GM21423 (cell line): ENCODE data around the gene VAC14.
"Not testable (repeated sequence)": the region's sequence is repeated elsewhere in the genome, so short reads cannot be mapped to it uniquely, and the experiment has no call there.

ENCODE experiments used
- ATAC-seq: cut with Tn5 transposase; IDR thresholded peaks from one replicate; pipeline ENCODE4 v1.9.1; 2021; ENCODE audit warnings: mild to moderate bottlenecking, moderate library complexity; ENCODE audit not compliant: unreplicated experiment

Gene VAC14

DNA sequence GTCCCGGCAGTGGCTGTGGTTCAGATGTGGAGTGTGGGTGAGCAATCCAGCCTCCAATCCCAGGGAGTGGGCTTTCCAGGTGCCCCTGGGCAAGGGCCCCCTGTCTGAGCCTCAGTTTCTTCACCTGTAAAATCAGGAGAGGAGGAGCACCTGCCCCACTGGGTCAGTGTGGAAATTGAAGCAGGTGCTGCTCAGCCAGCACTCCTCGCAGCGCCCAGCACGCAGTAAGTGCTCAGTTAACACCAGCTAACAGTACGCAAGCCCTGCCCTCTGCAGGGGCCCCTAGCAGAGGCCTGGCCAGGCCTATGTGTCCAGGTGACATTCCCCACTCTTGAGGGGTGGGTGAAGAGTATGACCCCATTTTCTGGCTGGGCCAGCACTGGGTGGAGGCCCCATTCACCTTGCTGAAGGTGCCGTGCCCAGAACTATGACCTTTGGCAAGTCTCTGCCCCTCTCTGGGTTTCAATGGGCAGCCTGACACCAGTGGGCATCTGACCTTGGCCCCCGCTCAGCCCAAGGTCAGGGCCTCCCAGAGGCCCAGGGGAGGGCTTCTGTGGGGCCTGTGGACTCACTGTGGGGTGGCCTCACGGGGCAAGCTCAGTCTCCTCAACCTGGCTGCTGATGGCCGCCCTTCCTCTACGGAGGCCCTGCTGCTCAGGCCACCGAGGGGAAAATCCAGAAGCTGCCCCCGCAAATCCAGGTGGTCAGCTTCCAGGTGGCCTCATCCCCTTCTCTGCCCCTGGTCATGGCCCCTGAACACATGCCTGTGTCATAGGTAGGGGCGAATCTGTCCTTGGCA is 117.6 kb downstream of the VAC14 start:
- no peak for ATAC-seq

DNA sequence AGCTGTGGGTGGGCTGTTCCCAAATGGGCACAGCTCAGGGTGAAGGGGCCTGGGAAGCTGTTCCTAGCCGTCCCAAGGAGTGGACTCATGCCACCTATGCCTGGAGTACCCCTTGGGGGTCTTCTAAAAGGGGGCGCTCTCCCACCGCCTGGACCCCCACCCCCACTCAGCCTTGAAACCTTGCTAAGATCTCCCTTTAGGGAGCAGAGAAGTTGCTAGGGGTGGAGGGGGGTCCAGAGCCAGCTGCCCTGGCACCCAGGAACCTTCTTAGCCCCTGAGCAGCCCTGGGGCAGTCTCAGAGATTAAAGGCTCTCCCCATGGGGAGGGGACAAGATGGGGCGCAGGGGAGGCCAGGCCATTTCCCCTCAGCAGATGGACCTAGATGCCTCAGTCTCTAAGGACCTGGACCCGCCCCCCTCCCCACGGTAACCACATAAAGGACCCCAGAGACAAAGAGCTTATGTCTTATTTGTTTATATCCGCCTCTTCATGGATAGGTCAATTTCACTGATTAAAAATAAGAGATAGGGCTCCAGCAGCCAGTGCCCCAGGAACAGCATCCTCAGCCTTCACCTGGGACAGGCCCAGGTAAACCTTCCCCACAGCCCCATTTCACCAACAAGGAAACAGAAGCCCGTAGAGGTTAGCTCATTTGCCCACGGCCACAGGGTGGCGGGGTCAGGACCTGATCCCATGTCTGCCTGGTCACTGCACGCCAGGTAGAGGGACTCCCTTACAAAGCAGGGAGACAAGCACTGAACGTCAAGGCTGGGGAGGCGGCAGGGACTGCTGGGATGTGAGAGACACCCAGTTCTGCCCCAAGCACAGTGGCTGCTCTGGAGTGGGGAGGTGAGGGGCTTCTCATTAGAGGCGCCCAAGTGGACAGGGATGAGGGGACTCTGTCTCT is 118.5 kb downstream of the VAC14 start:
- no peak for ATAC-seq

DNA sequence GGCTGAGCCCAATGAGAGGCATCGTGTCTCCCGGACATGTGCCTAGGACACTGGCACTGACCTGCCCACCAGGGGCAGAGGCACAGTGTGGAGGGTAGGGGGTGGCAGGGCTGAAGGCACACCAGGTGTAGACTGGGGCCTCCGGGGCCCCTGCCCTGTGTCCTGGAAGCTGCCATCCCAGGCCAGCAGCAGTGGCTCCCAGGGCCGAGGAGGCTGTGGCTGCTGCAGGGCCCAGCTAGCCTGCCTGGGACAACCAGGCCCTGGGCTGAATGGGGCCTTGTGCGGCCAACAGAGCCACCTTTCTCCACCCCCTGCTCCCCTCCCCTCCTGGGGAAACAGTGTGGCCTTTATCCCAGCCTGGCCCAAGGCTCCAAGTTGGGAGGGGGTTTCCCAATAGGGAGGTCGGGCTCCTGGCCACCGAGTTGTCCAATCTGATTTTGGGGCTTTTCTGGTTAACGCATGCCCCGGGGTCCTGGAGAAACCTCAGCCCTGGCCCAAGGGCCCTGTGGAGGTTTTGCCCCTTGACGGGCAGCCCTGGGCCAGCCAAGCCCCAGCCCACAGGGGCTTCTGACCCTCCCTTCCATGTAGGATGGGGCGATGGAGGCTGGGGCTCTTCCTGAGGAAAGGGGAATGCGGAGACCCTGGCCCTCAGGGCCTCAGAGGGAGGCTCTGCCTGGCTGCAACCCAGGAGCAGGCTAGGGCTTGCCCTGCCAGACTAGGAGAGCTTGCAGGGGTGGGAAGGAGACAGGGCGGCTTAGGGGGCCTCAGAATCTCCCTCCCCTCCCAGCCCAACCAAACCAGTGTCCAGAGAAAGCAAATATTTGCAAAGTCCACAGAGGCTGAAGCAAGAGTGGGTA is 119.3 kb downstream of the VAC14 start:
- no peak for ATAC-seq

DNA sequence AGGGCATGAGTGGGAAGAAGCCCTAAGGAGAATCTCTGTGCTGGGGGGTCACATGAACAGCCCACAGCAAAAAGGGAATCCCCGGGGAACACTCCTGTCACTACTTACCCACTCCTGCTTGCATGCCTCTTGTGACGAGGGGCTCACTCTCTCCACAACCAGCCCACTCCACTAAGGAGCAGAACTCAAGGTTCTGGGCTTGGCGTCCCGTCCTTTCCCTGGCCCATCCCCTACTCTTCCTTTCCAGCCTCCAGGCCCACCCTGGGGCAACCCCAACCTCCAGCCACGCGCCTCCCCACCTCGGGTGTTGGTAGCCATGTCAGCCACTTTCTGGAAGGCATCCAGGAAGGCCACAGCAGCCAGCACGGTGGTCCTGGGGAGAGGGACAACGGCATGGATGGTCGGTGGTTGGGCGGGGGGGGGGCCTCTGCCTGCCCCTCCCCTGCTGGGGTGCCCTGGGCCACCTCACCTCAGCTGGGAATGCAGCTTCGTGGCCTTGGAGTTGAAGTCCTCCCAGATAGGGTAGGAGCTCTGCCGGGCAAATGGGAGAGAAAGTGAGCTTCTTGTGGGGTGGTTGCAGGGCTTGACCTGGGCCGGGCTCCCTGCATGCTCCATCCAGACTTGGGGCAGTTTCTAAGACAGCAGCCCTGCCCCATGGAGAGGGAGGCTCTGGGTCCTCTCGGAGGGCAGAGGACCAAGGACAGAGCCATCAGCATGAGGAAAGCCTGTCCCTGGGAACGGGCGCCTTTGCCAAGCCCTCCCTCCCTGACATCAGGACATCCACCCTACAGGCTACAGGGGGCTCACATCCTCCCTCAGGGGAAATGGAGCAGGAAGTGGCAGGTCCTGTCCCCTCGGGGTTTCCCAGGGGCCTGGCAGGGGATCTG is 120.2 kb downstream of the VAC14 start:
- no peak for ATAC-seq

DNA sequence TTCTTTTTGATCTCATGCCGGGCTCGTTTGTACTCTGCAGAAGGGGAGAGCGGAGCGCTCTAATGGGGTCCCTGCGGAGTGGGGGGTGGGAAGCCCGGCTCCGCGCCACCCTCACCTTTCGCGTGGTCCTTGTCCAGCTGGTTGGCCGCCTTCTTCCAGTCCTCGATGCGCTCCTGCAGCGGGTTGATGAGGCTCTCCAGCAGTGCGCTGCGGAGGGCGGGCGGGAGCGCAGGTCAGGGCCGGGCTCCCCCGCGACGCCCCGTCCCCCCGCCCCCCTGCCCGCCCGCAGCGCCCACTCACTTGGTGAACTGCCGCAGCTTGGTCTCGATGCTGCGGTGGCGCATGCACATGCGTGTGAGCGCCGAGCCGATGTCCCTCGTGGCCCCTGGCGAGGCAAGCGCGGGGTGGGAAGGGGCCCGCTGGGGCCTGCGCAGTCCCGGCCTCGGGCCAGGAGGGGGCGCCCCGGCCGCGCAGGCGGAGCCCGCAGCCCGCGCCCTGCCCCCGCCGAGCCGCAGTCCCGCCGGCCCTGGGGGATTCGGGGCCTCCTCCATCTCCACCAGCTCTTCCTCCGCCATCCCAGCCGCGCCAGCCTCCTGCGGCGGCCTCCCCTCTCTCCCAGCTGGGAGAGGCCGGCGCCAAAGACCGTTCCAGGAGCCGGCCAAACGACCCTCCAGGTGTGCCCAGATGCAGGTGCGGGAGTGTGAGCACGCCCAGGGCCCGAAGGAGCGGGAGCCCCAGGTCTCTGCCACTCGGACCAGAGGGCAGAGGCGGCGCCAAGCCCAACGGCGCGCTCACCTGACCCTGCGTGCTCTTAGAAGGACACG is 121.1 kb downstream of the VAC14 start:
- ATAC-seq: no peak

DNA sequence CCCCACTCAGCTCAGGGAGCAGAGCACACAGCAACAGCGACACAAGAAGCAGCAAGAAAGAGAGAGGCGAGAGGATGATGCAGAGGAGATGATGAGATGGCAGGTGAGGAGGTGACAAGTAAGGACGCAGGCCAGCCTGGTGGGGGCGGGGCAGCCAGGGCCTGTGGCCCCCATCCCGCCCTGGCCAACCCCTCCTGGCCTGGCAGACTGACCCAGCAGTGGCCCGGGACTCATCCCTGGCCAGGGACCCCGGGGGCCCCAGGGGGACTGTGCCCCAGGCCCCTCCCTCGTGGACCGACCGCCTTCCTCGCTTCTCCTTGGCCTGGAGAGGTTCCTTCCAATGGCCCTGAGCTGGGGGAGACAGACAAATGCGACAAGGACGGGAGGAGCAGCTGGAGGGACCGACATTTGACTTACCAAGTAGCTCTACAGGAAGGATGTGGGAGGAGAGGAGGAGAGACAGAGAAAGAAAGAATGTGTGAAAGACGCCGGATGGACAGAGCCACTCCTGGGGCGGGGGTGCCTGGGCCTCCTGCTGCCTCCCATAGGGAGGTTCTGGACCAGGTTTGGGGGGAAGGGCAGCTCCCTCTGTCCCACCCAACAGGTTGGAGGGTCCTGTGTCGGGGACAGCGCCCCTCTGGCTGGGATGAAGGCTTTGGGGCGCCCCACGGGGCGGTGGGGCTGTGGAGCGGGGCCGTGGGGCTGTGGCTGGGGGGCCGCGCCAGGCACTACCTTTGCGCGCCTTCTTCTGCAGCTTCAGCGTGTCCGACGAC is 121.9 kb downstream of the VAC14 start:
- no peak for ATAC-seq

DNA sequence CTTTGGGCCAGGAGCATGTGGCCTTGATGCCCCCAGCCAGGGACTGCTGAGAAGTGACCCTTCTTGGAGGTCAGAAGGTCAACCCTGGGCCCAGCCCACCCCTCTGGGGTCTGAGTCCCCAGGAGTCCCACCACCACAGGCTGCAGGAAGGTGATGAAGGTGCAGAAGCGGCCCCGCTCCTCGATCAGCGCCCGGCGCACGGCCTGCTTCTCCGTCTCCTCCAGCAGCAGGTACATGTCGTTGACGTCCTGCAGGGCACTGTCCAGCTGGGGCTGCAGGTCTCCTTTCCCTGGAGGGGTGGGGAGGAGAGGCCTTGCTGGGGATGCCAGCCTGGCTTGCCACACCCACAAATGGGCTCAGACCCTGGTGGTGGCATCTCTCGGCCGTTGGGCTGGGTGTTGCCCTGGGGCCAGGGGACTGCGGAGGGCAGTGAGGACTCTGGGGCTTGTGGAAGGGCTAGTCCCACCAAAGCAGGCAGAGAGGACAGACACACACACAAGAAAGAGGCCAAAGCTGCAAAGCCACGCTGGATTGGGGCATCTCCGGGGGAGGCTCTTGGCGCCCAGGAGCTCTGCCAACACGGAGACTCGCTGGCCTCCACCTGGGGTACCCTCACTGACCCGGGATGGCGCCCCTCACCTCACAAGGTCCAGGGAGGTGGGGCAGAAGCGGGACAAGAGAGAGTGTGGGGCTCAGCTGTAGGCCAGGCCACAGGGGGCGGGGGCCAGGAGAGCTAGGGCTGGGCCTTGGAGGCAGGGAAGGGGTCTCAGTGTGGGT is 122.6 kb downstream of the VAC14 start:
- no peak for ATAC-seq

- no peak for ATAC-seq
Measured at GRCh38 chr16:70677499-70678120, 123.3 kb downstream of the VAC14 start.

- no peak for ATAC-seq
Measured at GRCh38 chr16:70676675-70677498, 124.1 kb downstream of the VAC14 start.

DNA sequence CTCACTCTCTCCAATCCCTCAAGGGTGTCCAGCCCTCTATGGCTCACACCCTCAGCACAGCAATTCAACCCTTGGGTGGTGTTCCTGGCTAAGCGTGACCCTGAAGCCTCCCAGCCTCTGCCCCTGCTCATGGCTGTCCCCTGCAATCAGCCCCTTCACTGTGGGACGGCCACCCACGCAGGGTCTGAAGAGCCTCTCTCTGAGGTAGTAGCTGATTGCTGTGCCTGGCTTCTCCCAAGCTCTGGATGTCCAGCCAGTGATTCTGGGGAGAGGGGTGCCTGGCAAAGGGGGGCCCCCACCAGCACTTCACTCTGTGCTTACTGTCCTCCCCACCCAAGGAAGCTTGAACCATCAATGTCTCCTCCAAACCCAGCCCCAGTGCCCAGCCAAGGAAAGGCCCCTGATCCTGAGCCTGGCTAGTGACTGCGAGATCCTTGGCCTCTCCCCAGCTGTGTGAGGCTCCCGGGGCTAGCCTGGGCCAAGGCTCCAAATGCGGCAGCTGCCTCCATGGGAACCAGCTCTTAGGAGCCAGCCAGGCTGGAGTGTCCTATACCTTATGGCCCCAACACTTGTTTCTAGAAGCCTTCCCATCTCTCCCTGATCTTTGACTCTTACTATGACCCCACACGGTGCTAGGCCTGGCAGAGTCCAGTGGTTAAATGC is 125.0 kb downstream of the VAC14 start:
- ATAC-seq: no peak

GRCh38 chr16:70674221-70675014 is 126.5 kb downstream of the VAC14 start:
- no peak for ATAC-seq

GRCh38 chr16:70670938-70671337 is 130.0 kb downstream of the VAC14 start:
- ATAC-seq: not testable (repeated sequence)

DNA sequence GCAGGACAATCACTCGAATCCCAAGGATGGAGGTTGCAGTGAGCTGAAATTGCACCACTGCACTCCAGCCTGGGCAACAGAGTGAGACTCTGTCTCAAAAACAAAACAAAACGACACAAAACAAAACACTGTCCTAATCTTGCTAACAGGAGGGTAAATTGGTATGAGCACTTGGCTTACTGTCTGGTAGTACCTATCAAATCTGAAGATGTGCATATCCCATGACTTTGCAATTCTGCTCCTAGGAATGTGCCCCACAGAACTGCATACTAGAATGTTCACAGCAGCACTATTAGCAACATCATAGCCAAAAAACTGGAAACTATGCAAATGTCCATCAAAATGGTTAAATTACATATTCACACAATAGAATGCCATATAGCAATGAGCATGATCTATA is 130.8 kb downstream of the VAC14 start:
- no peak for ATAC-seq

DNA sequence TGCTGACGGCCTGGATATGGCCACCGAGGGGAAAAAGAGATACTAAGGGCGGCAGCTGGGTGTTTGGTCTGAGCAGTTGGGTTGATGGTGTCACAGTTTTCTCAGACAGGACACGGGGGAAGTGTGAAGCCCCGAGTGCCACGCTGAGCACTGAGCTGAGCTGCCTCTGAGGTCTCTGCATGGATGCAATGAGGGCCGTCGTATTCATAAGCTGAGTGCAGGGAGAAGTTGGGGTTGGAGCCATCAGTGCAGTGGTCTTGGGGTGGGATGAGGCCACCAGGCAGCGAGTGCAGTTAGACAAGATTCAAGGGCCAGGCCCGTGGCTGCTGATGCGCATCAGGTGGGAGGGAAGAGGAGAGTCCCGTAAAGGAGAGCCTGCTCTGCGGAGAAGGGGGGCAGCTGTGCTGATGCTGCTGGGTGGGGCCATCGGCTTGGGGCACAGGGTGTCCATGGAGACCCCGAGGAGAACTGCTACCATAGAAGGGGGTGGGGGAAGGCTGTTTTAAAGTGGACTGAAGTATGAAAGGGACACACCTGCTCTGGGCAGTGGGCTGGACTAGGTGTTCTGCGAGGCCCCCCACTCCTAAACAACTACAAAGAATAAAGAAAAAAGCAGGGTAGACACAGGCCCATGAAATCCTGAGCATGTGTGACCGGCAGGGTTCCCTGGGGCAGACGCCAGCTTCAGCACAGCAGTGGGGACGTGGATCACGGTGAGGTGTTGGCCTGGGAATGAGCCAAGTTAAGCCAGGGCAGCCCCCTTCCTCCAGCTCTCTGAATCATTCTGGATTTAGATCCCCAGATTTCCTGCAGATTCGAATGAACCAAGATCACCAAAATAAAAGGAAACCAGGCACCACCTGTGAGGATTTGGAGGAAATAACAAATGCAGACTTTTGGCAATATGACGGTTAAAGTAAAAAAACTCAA is 134.9 kb downstream of the VAC14 start:
- ATAC-seq: no peak
